22Rv1 (cell line): ENCODE data around the gene RAB5B.

Experiments
- CTCF ChIP-seq: fragments of 450-650 bp; IDR thresholded peaks from 2 replicates; pipeline ENCODE4 v1.5.1; 2017; ENCODE audit warnings: mild to moderate bottlenecking
- ZFX ChIP-seq: fragments of 450-650 bp; IDR thresholded peaks from 2 replicates; pipeline ENCODE4 v1.6.1; 2017; ENCODE audit warnings: antibody characterized with exemption, borderline replicate concordance

GRCh38 chr12:55932551-55932910 lies 41.3 kb upstream of the RAB5B start:
- no peak for TF ChIP-seq CTCF
- no peak for TF ChIP-seq ZFX
